Measurements from ENCODE around the gene ITGAX. TPM values are rescaled to one million over a fixed set of nuclear protein-coding genes. Genes with fewer than 3 reads are reported as not detected.

Gene ITGAX
- total RNA-seq, 4 donors from 2014 or later: 1.1 to 2.0 (median 1.2) TPM; not detected in 1

DNA sequence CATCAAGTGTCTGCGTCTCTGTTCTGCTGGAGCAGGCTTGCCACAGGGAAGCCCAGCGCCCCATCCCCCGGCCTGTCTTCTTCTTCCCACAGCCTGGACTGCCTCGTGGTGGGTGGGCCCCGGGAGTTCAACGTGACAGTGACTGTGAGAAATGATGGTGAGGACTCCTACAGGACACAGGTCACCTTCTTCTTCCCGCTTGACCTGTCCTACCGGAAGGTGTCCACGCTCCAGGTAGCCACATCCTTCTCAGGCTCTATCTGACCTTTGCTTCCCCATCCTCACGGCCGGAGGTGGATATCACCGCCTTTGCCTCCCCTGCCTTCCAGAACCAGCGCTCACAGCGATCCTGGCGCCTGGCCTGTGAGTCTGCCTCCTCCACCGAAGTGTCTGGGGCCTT is 29.8 kb upstream of the ITGAX start:
- Histone ChIP-seq H3K27me3 (peaks cover 18% of the 10 kb centered on the region), H3K4me1 (peaks cover 5% of the 10 kb centered on the region), H3K27ac (no peak overlapping the region), H3K9me3 (no peaks in the 10 kb centered on the region), H3K36me3 (no peaks in the 10 kb centered on the region), H3K4me3 (no peak overlapping the region)
- no peak for DNase-seq (ENCODE audit: low spot score in 2 of 2)
- TF ChIP-seq CTCF (IDR thresholded peaks at IDR 0.05) (no peak), POLR2A (IDR thresholded peaks at IDR 0.05) (no peak), POLR2AphosphoS5 (IDR thresholded peaks at IDR 0.05) (no peak), EP300 (IDR thresholded peaks at IDR 0.05) (no peak)
- WGBS: 83% methylated on average over 16 of the region's 16 CpGs

DNA sequence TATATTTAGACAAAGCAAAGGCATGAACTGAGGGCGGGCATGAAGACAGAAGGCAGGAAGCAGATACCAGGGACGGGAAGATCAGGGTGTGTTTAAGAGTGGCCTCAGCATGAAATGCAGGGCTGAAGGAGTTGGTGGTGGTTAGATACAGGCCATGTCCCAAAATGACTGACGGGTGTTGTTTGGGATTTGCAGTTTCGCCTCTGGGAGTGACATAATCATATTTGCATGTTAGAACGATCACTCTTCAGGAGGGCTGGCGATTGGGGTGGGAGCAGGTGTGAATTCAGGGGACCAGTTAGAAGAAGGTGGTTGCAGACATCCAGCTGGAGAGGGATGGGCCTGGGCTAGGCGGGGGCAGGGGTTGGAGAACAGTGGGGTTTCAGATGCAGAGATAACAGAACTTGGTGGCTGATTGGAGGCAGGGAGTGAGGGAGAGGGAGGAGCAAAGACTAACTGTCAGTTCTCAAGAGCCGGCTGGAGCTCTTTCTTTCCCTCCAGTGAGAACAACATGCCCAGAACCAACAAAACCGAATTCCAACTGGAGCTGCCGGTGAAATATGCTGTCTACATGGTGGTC is 27.2 kb upstream of the ITGAX start:
- H3K27me3 ChIP-seq: peaks cover 40% of the 10 kb centered on the region
- no peak for DNase-seq (ENCODE audit: low spot score in 2 of 2)
- no peaks in the 10 kb centered on the region for H3K9me3 ChIP-seq
- no peaks in the 10 kb centered on the region for H3K36me3 ChIP-seq
- WGBS: 25% methylated on average over 10 of the region's 10 CpGs
- no peak overlapping the region for H3K4me3 ChIP-seq
- peaks cover 19% of the 10 kb centered on the region for H3K4me1 ChIP-seq
- no peak overlapping the region for H3K27ac ChIP-seq
- TF ChIP-seq CTCF (IDR thresholded peaks at IDR 0.05): no peak
- TF ChIP-seq POLR2A (IDR thresholded peaks at IDR 0.05): no peak
- TF ChIP-seq EP300 (IDR thresholded peaks at IDR 0.05): no peak
- TF ChIP-seq POLR2AphosphoS5 (IDR thresholded peaks at IDR 0.05): no peak

- Histone ChIP-seq H3K27ac (no peak overlapping the region), H3K4me1 (peaks cover 19% of the 10 kb centered on the region), H3K36me3 (no peaks in the 10 kb centered on the region), H3K27me3 (peaks cover 40% of the 10 kb centered on the region), H3K9me3 (no peaks in the 10 kb centered on the region), H3K4me3 (no peak overlapping the region)
- WGBS: 82% methylated on average over 12 of the region's 12 CpGs
- DNase-seq (ENCODE audit: low spot score in 2 of 2): no peak
- TF ChIP-seq POLR2A (IDR thresholded peaks at IDR 0.05): no peak
- no peak for TF ChIP-seq CTCF (IDR thresholded peaks at IDR 0.05)
- TF ChIP-seq EP300 (IDR thresholded peaks at IDR 0.05): no peak
- TF ChIP-seq POLR2AphosphoS5 (IDR thresholded peaks at IDR 0.05): no peak
Observed at GRCh38 chr16:31328322-31329052, 26.5 kb upstream of the ITGAX start.

DNA sequence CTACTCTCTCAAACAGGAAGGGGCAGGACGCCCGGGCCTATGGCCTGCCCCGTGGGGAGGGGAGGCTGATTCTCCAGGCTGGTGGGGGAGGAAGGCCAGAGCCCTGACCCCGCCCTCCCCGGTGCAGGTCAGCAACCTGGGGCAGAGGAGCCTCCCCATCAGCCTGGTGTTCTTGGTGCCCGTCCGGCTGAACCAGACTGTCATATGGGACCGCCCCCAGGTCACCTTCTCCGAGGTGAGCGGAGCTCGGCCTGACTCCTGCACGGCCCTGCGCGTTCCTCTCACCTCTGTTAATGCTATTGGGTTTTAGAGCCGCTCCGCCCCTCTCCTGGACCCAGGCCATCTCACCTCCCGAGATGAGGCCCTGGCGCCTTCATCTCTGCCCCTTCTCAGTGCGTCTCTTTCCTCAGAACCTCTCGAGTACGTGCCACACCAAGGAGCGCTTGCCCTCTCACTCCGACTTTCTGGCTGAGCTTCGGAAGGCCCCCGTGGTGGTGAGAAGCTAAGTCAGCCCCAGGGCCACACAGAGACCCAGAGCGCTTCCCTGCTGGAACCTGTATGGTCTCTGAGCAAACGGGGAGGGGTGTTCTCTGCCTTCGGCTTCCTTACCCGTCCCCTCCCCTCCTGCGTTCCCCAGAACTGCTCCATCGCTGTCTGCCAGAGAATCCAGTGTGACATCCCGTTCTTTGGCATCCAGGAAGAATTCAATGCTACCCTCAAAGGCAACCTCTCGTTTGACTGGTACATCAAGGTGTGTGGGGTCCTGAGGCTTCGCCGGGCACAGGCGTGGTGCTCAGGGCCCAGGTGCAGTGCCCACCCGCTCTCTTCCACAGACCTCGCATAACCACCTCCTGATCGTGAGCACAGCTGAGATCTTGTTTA is 25.1 kb upstream of the ITGAX start:
- Histone ChIP-seq H3K27me3 (peaks cover 40% of the 10 kb centered on the region), H3K36me3 (no peaks in the 10 kb centered on the region), H3K4me1 (peaks cover 19% of the 10 kb centered on the region), H3K4me3 (no peak overlapping the region), H3K9me3 (no peaks in the 10 kb centered on the region), H3K27ac (no peak overlapping the region)
- no peak for TF ChIP-seq POLR2AphosphoS5 (IDR thresholded peaks at IDR 0.05)
- TF ChIP-seq CTCF (IDR thresholded peaks at IDR 0.05): no peak
- TF ChIP-seq EP300 (IDR thresholded peaks at IDR 0.05): no peak
- DNase-seq (ENCODE audit: low spot score in 2 of 2): no peak
- WGBS: 30% methylated on average over 32 of the region's 39 CpGs

- no peaks in the 10 kb centered on the region for H3K9me3 ChIP-seq
- no peaks in the 10 kb centered on the region for H3K36me3 ChIP-seq
- no peak for DNase-seq (ENCODE audit: low spot score in 2 of 2)
- TF ChIP-seq POLR2AphosphoS5 (IDR thresholded peaks at IDR 0.05) (no peak), EP300 (IDR thresholded peaks at IDR 0.05) (no peak), POLR2A (IDR thresholded peaks at IDR 0.05) (no peak), CTCF (IDR thresholded peaks at IDR 0.05) (no peak)
- WGBS: 24% methylated on average over 8 of the region's 8 CpGs
- H3K27me3 ChIP-seq: peaks cover 45% of the 10 kb centered on the region
- H3K27ac ChIP-seq: no peak overlapping the region
- no peak overlapping the region for H3K4me3 ChIP-seq
- H3K4me1 ChIP-seq: peaks cover 19% of the 10 kb centered on the region
Observed at GRCh38 chr16:31330553-31330890, 24.5 kb upstream of the ITGAX start.

Measured in suprapubic skin (tissue), 4 donors.